ENCODE results near the gene RFFL.
"Not testable (repeated sequence)": the region's sequence is repeated elsewhere in the genome, so short reads cannot be mapped to it uniquely, and the experiment has no call there.

RFFL gene

GRCh38 chr17:35063514-35064223 is at the start of gene RFFL:
TSS of gene RFFL (minus strand) at chr17:35063707. CDS start at chr17:35026553, 37,154 bp downstream.
- in situ Hi-C loops (cut with HindIII; ENCODE audit: low sequenced_read_pairs): no loop called here

- in situ Hi-C loops (cut with HindIII; ENCODE audit: low sequenced_read_pairs): not testable (repeated sequence)
Measured at GRCh38 chr17:35110791-35111190, 47.3 kb upstream of the RFFL start.

- in situ Hi-C loops (cut with HindIII; ENCODE audit: low sequenced_read_pairs): no loop called here
Measured at GRCh38 chr17:35104844-35105450, 41.4 kb upstream of the RFFL start.

- in situ Hi-C loops (cut with HindIII; ENCODE audit: low sequenced_read_pairs): no loop called here
Measured at GRCh38 chr17:35103271-35103670, 39.8 kb upstream of the RFFL start.

GRCh38 chr17:35101725-35102124 is 38.2 kb upstream of the RFFL start:
- in situ Hi-C loops (cut with HindIII; ENCODE audit: low sequenced_read_pairs): no loop called here

- in situ Hi-C loops (cut with HindIII; ENCODE audit: low sequenced_read_pairs): no loop called here
Measured at GRCh38 chr17:35101036-35101435, 37.5 kb upstream of the RFFL start.

GRCh38 chr17:35099908-35100307 is 36.4 kb upstream of the RFFL start:
- in situ Hi-C loops (cut with HindIII; ENCODE audit: low sequenced_read_pairs): no loop called here

- in situ Hi-C loops (cut with HindIII; ENCODE audit: low sequenced_read_pairs): no loop called here
Measured at GRCh38 chr17:35097776-35098175, 34.3 kb upstream of the RFFL start.

- in situ Hi-C loops (cut with HindIII; ENCODE audit: low sequenced_read_pairs): no loop called here
Measured at GRCh38 chr17:35095741-35096140, 32.2 kb upstream of the RFFL start.

- in situ Hi-C loops (cut with HindIII; ENCODE audit: low sequenced_read_pairs): no loop called here
Measured at GRCh38 chr17:35094902-35095301, 31.4 kb upstream of the RFFL start.

GRCh38 chr17:35090707-35091106 is 27.2 kb upstream of the RFFL start:
- in situ Hi-C loops (cut with HindIII; ENCODE audit: low sequenced_read_pairs): not testable (repeated sequence)

- in situ Hi-C loops (cut with HindIII; ENCODE audit: low sequenced_read_pairs): no loop called here
Measured at GRCh38 chr17:35089586-35090296, 26.2 kb upstream of the RFFL start.

- in situ Hi-C loops (cut with HindIII; ENCODE audit: low sequenced_read_pairs): no loop called here
Measured at GRCh38 chr17:35088881-35089585, 25.5 kb upstream of the RFFL start.

- in situ Hi-C loops (cut with HindIII; ENCODE audit: low sequenced_read_pairs): no loop called here
Measured at GRCh38 chr17:35088356-35088880, 24.9 kb upstream of the RFFL start.

GRCh38 chr17:35087731-35088355 is 24.3 kb upstream of the RFFL start:
- in situ Hi-C loops (cut with HindIII; ENCODE audit: low sequenced_read_pairs): no loop called here

GRCh38 chr17:35086931-35087573 is 23.5 kb upstream of the RFFL start:
- in situ Hi-C loops (cut with HindIII; ENCODE audit: low sequenced_read_pairs): no loop called here

- in situ Hi-C loops (cut with HindIII; ENCODE audit: low sequenced_read_pairs): no loop called here
Measured at GRCh38 chr17:35086164-35086563, 22.7 kb upstream of the RFFL start.

- in situ Hi-C loops (cut with HindIII; ENCODE audit: low sequenced_read_pairs): no loop called here
Measured at GRCh38 chr17:35084987-35085386, 21.5 kb upstream of the RFFL start.

GRCh38 chr17:35083071-35083470 is 19.6 kb upstream of the RFFL start:
- in situ Hi-C loops (cut with HindIII; ENCODE audit: low sequenced_read_pairs): no loop called here

- in situ Hi-C loops (cut with HindIII; ENCODE audit: low sequenced_read_pairs): no loop called here
Measured at GRCh38 chr17:35082073-35082657, 18.7 kb upstream of the RFFL start.
